Measurements from ENCODE around the gene RDM1. TPM values are rescaled to one million over a fixed set of nuclear protein-coding genes. Genes with fewer than 3 reads are reported as not detected.
"Not testable (repeated sequence)": the region's sequence is repeated elsewhere in the genome, so short reads cannot be mapped to it uniquely, and the experiment has no call there.

Gene RDM1
- total RNA-seq, 2 donors from 2014 or later = 8.4 to 12.8 TPM

DNA sequence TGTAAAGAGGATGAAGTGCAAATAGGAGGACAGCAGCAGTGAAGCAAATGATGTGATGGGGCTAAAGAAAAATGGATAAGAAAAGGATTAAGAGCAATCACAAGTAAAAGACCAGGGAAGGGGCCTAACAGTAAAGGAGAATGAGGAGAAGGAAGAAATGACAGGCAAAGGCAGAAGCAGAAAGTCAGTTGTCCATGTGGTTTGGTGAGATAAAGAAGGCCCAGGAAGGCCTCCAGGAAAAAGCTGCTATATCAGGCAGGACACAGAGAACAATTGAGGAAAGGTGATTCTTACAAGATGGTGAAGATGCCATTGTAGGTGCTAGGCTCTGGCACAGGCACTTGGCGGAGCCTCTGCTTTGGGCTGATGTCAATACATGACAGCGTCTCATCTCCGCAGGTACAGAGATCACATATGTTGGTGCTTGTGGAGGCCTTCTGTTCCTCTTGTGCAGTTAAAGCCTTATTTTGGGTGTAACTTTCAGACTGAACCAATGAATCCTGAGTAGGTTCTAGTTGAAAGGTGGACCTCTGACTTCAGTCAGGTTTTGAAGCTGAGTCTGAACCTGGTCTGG is 18.1 kb downstream of the RDM1 start:
- Mint-ChIP-seq H3K36me3 (no peaks in the 10 kb centered on the region), H3K27ac (peak overlapping the region in 1 of 2 donors; percentile 11), H3K9me3 (no peaks in the 10 kb centered on the region)
- DNase-seq (ENCODE audit: low spot score in 2 of 2) (peak in 1 of 2 donors; percentile 13), ATAC-seq (no peak)

DNA sequence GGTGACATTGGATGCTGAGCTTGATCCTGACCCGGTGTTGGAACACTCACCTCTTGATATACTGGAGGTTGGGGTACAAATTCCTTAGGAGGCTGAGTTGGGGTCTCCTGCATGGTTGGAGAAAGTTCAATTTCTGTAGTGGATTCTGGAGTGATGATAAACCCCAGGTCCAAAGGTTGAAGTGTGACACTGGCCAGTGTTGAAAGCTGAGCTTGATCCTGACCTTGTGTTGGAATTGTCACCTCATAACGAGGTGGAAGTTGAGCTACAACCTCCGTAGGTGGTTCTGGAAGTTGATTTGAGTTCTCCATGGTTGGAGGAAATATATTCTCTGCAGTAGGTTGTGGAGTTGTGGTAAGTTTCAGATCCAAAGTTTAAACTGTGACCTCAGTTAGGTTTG is 21.2 kb downstream of the RDM1 start:
- no peaks in the 10 kb centered on the region for H3K9me3 Mint-ChIP-seq
- no peaks in the 10 kb centered on the region for H3K36me3 Mint-ChIP-seq
- ATAC-seq (no peak), DNase-seq (ENCODE audit: low spot score in 2 of 2) (peak in 1 of 2 donors; percentile 2)
- H3K27ac Mint-ChIP-seq = no peak overlapping the region

DNA sequence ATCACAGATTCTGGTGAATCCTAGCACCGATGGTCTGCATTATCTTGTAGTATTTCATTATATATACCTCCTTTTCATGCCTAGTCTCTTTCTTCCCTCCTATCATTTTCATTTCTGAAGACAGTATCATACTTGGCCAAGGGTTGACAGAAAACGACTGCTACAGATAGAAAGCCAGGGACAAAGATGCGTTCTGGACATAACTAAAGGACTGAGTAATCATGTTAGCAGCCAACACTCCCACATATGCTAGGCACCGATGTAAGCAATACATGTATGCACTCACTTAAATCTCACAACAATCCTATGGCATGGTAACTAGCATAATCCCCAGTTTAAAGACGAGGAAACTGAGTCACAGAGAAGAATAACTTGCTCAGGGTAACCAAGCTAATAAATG is 22.9 kb downstream of the RDM1 start:
- no peak for DNase-seq (ENCODE audit: low spot score in 2 of 2)
- H3K36me3 Mint-ChIP-seq = no peaks in the 10 kb centered on the region
- H3K9me3 Mint-ChIP-seq = no peaks in the 10 kb centered on the region
- no peak for ATAC-seq
- no peak overlapping the region for H3K27ac Mint-ChIP-seq

DNA sequence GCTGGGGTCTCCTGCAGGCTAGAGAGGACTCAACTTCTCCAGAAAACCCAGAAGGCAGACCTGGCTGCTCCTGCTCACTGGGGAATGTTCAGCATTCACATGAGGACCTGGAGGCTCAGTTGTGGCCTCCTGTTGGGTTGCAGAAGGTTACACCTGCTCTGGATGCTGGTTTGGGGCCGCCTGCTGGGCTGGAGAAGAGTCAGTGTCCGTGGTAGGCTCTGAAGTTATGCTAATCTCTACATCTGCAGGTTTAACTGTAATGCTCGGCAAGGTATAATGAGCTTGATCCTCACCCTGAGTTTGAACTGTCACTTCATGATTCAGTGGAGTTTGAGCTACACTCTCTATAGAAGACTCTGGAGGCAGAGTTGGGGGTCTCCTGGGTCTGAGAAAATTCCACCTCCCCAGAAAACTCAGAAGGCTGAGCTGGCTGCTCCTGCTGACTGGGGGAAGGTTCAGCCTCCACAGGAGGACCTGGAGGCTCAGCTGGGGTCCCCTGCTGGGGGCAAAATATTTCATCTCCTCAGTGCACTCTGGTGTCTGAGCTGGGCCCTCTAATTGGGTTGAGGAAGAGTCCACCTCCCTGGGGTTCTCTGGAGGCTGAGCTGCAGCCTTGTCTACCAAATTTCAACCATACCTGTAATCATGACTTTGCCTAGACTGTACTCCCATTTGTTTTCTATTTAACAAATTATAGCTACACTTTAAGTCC is 23.5 kb downstream of the RDM1 start:
- DNase-seq (ENCODE audit: low spot score in 2 of 2) = peak in 1 of 2 donors; percentile 34
- Mint-ChIP-seq H3K9me3 (no peaks in the 10 kb centered on the region), H3K36me3 (no peaks in the 10 kb centered on the region), H3K27ac (no peak overlapping the region)
- no peak for ATAC-seq

DNA sequence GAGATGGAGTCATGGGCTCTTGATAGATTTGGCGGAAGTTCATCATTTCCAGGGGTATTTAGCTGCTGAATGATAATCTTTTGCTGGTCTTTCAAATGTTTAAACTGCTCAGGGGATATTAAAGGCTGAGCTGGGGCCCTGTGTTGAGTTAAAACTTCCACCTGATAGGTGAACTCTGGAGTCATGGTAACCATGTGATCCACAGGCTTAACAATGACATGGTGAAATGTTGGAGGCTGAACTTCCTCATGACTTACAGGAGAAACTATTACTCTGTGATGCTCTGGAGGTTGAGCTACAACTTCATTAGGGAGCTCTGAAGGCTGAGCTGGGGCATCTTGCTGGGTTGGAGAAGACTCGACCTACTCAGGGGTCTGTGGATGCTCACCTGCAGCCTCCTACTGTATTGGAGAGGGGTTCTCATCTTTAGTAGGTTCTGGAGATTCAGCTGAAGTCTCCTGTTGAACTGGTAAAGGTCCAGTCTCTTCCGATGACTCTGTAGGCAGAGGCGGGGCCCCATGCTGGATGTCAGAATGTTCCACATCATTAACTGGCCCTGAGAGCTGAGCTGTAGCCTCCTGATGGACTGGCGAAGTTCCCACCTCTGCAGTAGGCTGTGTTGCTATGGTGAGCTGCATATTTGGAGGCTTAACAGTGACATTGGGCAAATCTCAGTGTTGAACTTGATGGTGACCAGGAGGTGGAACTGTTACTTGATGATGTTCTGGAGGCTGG is 24.2 kb downstream of the RDM1 start:
- no peak for ATAC-seq
- Mint-ChIP-seq H3K27ac (no peak overlapping the region), H3K9me3 (no peaks in the 10 kb centered on the region), H3K36me3 (no peaks in the 10 kb centered on the region)
- peak in 1 of 2 donors; percentile 6 for DNase-seq (ENCODE audit: low spot score in 2 of 2)

DNA sequence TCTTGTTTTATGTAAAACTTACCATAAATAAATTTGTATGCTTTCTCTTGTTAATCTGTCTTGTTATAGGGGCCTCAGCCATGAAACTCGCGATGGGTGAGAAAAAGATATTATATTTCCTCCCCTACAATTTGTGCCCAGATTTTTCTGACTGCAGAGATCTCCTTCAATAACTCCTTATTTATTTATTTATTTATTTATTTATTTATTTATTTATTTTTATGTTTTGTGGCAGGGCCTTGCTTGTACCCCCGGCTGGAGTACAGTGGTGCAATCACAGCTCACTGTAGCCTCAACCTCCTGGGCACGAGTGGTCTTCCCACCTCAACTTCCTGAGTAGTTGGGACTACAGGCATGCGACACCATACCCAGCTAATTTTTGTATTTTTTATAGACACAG is 27.1 kb downstream of the RDM1 start:
- ATAC-seq = no peak
- H3K36me3 Mint-ChIP-seq = no peaks in the 10 kb centered on the region
- H3K27ac Mint-ChIP-seq = no peak overlapping the region
- H3K9me3 Mint-ChIP-seq = no peaks in the 10 kb centered on the region
- no peak for DNase-seq (ENCODE audit: low spot score in 2 of 2)

DNA sequence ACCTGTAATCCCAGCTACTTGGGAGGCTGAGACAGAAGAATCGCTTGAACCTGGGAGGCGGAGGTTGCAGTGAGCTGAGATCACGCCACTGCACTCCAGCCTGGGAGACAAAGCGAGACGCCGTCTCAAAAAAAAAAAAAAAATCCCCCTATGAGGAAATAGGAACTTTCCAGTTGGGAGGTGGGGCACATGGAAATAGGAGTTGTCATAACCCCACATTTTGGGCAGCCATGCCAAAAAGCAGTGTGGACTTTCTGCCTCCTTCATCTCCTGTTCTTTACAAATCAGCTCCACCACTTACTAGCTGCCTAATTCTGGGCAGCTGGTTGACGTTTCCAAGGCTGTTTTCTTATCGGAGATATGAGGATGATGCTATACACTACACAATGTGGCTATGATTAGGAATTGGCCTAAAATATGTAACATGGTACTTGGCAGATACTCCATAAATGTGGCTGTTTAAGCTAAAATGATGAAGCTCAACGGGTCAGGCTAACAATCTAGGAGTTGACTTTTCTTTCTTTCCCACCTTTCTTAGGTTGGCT is 28.9 kb downstream of the RDM1 start:
- DNase-seq (ENCODE audit: low spot score in 2 of 2) = peak in 1 of 2 donors; percentile 7
- Mint-ChIP-seq H3K36me3 (no peaks in the 10 kb centered on the region), H3K9me3 (no peaks in the 10 kb centered on the region), H3K27ac (no peak overlapping the region)
- no peak for ATAC-seq

DNA sequence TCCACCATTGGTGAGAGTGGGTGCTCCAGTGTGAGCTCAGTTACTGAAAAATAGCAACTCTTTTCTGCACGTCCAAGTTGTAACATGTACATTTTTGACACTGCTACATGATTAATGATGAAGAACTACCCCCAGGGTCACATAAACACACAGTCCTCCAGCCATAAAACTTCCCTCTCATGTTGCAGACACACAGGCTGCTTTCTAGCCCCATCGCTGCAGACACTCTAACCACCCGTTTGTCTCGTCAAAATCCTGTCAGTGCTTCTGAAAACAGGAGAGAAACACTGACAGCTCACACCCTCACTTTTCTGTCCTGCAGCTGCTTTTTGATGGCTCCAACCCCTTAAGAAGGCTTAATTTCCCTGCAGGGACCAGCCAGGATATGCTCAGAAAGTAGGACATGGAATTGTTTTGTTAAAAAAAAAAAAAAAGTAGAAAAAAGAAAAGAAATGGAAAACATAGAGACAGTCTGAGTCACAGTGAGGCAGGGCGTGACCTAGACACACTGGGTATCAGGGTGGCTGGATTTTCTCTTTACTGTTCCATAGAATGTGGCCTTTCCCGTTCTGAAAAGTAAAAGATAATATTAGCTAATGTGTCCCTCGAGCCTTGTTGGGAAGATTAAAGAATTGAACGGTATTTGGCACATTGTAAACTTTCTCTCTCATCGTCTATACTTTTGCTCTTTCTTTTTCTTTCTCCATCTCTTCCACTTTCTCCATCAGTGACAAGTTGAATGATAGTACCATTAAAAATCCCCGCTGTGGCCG is 29.7 kb downstream of the RDM1 start:
- DNase-seq (ENCODE audit: low spot score in 2 of 2) (no peak), ATAC-seq (no peak)
- H3K9me3 Mint-ChIP-seq = no peaks in the 10 kb centered on the region
- H3K36me3 Mint-ChIP-seq = no peaks in the 10 kb centered on the region
- H3K27ac Mint-ChIP-seq = peak overlapping the region in 1 of 2 donors; percentile 90

DNA sequence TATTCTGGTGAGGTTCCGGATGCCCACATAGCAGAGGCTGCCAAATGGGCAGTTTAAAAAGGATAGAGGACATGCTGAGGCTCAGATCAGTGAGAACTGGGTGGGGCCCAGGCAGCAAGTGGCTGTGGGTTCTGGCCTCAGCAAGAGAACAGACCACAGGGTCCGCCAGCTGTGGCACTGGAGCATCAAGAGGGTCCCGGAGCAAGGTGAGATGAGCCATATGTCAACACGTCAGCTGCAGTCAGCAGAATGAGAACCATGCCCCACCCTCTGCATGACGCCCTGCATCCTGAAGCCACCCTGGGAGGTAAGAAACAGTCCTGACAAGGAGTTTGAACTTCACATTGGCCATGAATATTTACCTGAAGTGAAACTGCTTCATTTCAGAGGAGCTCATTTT is 30.3 kb downstream of the RDM1 start:
- no peak for ATAC-seq
- Mint-ChIP-seq H3K27ac (peak overlapping the region in 1 of 2 donors; percentile 17), H3K36me3 (no peaks in the 10 kb centered on the region), H3K9me3 (no peaks in the 10 kb centered on the region)
- no peak for DNase-seq (ENCODE audit: low spot score in 2 of 2)

DNA sequence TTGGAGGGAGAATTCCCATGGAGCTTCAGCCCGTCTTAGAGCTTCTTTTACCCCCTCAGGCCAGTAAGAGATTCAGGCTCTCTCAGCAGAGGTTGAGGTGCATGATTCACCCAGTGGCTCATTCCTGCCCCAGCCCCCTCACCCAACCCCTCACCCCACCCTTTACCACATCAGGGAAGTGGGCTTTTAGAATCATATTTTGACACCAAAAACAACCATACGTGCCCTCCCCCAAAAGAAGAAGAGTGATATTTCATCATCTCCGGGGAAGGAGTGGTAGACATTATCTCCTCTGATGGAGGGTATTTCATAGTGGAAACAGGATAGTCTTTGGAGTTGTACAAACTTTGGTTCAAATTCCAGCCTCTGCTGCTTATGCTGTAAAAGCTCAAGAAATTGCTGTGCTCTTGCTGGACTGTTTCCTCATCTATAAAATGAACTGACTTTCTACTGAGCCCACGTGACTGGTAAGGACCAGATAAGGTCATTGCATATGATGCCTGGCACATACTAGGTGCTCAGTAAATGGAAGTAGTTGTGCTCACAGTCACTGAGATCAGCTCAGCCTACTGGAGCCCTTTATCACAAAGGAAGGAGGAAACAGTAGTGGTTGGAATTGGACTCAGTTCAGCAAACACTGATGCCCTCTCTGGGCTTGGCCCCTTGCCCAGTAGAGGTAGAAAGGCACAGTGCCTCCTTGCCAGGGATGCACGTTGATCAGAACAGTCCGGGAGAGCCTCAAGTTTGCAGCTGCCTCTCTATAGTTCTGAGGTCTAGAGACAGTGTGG is 32.1 kb downstream of the RDM1 start:
- ATAC-seq = peak; percentile 73 to 87
- H3K36me3 Mint-ChIP-seq = no peaks in the 10 kb centered on the region
- DNase-seq (ENCODE audit: low spot score in 2 of 2) = peak in 1 of 2 donors; percentile 21
- no peaks in the 10 kb centered on the region for H3K9me3 Mint-ChIP-seq
- peak overlapping the region in 1 of 2 donors; percentile 61 for H3K27ac Mint-ChIP-seq

DNA sequence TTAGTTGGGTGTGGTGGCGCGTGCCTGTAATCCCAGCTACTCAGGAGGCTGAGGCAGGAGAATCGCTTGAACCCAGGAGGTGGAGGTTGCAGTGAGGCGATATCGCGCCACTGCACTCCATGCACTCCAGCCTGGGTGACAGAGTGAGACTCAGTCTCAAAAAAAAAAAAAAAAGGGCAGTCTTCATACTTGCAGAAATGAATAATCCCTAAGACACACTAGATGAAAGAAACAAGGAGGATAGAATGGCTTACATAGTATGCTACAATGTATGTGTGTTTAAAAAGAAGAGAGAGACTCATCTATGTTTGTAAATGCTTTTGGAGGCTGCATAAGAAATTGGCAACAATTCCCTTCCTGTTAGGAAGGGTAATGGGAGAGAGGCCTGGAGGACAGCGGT is 32.8 kb downstream of the RDM1 start:
- DNase-seq (ENCODE audit: low spot score in 2 of 2); H3K36me3 Mint-ChIP-seq; H3K27ac Mint-ChIP-seq; H3K9me3 Mint-ChIP-seq: not testable (repeated sequence)
- peak; percentile 15 to 63 for ATAC-seq

DNA sequence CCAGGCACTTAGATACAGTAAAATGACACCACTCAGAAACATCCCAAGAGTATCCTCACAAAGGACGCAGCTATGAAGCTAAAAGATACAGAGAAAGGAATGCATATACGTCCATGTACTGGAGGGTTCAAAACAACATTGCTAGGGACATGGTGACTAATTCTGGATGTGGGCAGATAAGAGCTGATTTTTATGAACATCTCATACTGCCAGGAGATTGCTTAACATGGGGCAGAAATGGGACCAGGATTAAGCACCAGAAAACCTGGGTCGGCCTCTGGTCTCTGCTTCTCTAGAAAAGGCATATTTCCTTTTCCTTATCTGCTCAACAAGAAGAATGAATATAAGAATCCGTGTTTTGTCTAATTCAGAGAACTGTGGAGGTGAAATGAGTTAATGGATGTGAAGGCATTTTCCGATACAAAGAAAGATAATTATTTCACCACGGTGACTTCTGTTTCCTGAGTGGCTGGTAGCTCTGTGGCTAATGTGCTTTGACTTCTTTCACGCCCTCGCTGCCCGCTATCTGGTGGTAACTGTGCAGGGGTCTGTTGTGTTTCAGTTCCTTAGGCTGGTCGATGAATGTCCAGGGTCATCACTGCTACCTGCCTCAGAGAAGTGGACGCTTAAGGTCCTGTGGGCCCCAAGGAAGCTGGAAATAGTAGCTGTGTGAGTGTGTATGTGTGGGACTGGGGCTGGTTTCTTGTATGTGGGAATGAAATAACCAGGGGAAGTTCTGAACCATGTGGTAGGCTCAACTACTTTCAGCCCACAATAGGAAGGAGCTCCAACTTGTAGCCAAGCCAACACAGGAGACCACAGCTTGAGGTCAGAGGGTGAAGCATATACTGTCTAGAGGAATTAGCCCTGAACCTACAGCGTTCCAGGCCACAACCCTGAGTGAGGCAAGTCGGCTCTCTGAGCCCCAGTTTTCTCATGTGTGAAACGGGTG is 34.7 kb downstream of the RDM1 start:
- peak in 1 of 2 donors; percentile 59 for DNase-seq (ENCODE audit: low spot score in 2 of 2)
- H3K27ac Mint-ChIP-seq = no peak overlapping the region
- no peaks in the 10 kb centered on the region for H3K36me3 Mint-ChIP-seq
- no peaks in the 10 kb centered on the region for H3K9me3 Mint-ChIP-seq
- peak; percentile 31 to 73 for ATAC-seq

DNA sequence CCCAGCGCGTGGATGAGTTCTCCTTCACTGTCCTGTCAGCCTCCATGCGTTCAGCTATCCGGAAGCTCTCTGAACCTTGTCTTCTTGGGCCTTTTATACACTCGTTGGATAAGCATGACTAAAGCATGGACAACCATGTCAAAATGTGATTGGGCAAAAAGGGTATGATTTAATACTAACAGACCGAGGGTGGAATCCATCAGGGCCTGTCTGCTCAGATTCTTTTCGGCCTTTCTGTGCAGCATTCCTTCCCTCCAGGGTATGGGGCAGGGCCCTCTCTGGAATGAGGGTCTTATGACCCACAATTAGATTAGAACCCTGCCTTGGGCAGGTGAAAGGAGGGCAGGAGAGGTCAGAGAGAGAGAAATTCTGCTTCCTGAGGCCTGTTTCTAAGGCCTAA is 36.4 kb downstream of the RDM1 start:
- H3K36me3 Mint-ChIP-seq = no peaks in the 10 kb centered on the region
- H3K27ac Mint-ChIP-seq = no peak overlapping the region
- no peak for ATAC-seq
- no peak for DNase-seq (ENCODE audit: low spot score in 2 of 2)
- H3K9me3 Mint-ChIP-seq = no peaks in the 10 kb centered on the region

DNA sequence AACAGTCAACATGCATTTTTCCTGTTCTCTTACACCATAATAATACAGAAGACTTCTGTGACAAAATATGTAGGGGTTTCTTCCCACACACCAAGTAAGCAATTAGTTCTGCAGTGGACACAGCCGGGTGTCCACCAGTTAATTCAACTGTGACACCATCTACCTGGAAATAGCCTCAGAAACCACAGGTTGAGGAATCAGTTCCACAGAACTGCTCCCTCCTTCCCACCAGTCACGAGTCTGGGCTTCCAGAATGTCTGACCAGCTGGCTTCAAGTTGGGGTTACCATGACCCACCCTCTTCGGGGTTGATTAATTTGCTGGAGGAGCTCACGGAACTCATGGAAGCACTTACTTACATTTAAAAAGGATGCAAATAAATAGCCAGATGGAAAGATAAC is 36.8 kb downstream of the RDM1 start:
- Mint-ChIP-seq H3K36me3 (no peaks in the 10 kb centered on the region), H3K9me3 (no peaks in the 10 kb centered on the region), H3K27ac (no peak overlapping the region)
- ATAC-seq = no peak
- no peak for DNase-seq (ENCODE audit: low spot score in 2 of 2)

All from activated naive CD4-positive, alpha-beta T cell treated with anti-CD3 and anti-CD28 coated beads, Interleukin-2, amount 50 U/mL, for 72 hours (primary cell).